DMS53 treated with DMSO at 0.1 percent for 48 hours (cell line): Measurements from ENCODE around the gene SIRT4.
"Not testable (repeated sequence)": the region's sequence is repeated elsewhere in the genome, so short reads cannot be mapped to it uniquely, and the experiment has no call there.

ENCODE experiments used
- DNase-seq: peaks from one replicate; lab custom pipeline; 2025; ENCODE audit not compliant: unreplicated experiment; lab: John Stamatoyannopoulos, UW

SIRT4 gene

GRCh38 chr12:120332523-120332922 lies 30.4 kb downstream of the SIRT4 start:
- DNase-seq, result no peak

- DNase-seq, result peak; percentile 67
These were observed 33.3 kb downstream of the SIRT4 start for GRCh38 chr12:120335447-120335846.

- DNase-seq, result not testable (repeated sequence)
These were observed 34.3 kb downstream of the SIRT4 start for GRCh38 chr12:120336392-120336791.

GRCh38 chr12:120337730-120338129 lies 35.6 kb downstream of the SIRT4 start:
- no peak for DNase-seq

GRCh38 chr12:120339256-120339655 lies 37.1 kb downstream of the SIRT4 start:
- no peak for DNase-seq

GRCh38 chr12:120342175-120343038 lies 40.3 kb downstream of the SIRT4 start:
- no peak for DNase-seq

- DNase-seq, result no peak
These were observed 41.0 kb downstream of the SIRT4 start for GRCh38 chr12:120343039-120343537.

GRCh38 chr12:120343692-120344091 lies 41.6 kb downstream of the SIRT4 start:
- DNase-seq, result no peak

- no peak for DNase-seq
These were observed 43.9 kb downstream of the SIRT4 start for GRCh38 chr12:120346031-120346430.

- DNase-seq, result no peak
These were observed 44.6 kb downstream of the SIRT4 start for GRCh38 chr12:120346681-120347080.

- DNase-seq, result no peak
These were observed 45.6 kb downstream of the SIRT4 start for GRCh38 chr12:120347766-120348165.

- peak; percentile 51 for DNase-seq
These were observed 48.6 kb downstream of the SIRT4 start for GRCh38 chr12:120350576-120351350.

GRCh38 chr12:120352117-120352516 lies 50.0 kb downstream of the SIRT4 start:
- DNase-seq, result no peak

- no peak for DNase-seq
These were observed 51.0 kb downstream of the SIRT4 start for GRCh38 chr12:120353136-120353535.

GRCh38 chr12:120353556-120354317 lies 51.6 kb downstream of the SIRT4 start:
- no peak for DNase-seq

- peak; percentile 85 for DNase-seq
These were observed 54.5 kb downstream of the SIRT4 start for GRCh38 chr12:120356567-120357030.

- DNase-seq, result no peak
These were observed 55.0 kb downstream of the SIRT4 start for GRCh38 chr12:120357104-120357503.

- no peak for DNase-seq
These were observed 56.4 kb downstream of the SIRT4 start for GRCh38 chr12:120358412-120359100.

- no peak for DNase-seq
These were observed 57.0 kb downstream of the SIRT4 start for GRCh38 chr12:120359128-120359527.

GRCh38 chr12:120361506-120362208 lies 59.5 kb downstream of the SIRT4 start:
- DNase-seq, result peak; percentile 75
